ENCODE measurements around the gene EPB41. TPM values are rescaled to one million over a fixed set of nuclear protein-coding genes. Genes with fewer than 3 reads are reported as not detected.

Gene EPB41
- total RNA-seq, 4 donors from 2014 or later = 71.6 to 117 (median 92.6) TPM

GRCh38 chr1:29117381-29117780, 203.0 kb downstream of the EPB41 start:
- peaks cover 18% of the 10 kb centered on the region for H3K27me3 ChIP-seq
- no peaks in the 10 kb centered on the region for H3K9me3 ChIP-seq
- in situ Hi-C loops (cut with MboI; ENCODE audit: low pct_ligation_motif_present in 1 of 4, low pct_unique_long_range_greater_than_20kb in 1 of 4, low sequenced_read_pairs in 3 of 4) = loop anchor here in 1 of 4 donors (10.0 kb wide), 1 partner anchor 77 kb away; no protein-coding TSS in a partner anchor
- intact Hi-C loops (cut with DNase I; ENCODE audit: low total_unique reads) = no loop called here
- H3K4me3 ChIP-seq = no peak overlapping the region
- no peak for TF ChIP-seq EP300 (IDR thresholded peaks at IDR 0.05; ENCODE audit: low read depth)
- TF ChIP-seq POLR2AphosphoS5 (IDR thresholded peaks at IDR 0.05) = no peak
- TF ChIP-seq CTCF (IDR thresholded peaks at IDR 0.05) = no peak
- DNase-seq = no peak
- WGBS, 2 donors (ENCODE audit: low coverage in 1 of 2) = 77 to 100% methylated on average over 2 of the region's 2 CpGs
- H3K36me3 ChIP-seq = peaks cover 0 to 10% (median 4%) of the 10 kb centered on the region in 4 donors
- H3K4me1 ChIP-seq = peaks cover 3 to 30% (median 15%) of the 10 kb centered on the region in 4 donors
- peak overlapping the region in 1 of 4 donors; percentile 97 for H3K27ac ChIP-seq

- no peak overlapping the region for H3K4me3 ChIP-seq
- peaks cover 7 to 48% (median 33%) of the 10 kb centered on the region in 4 donors for H3K4me1 ChIP-seq
- H3K27me3 ChIP-seq = peaks cover 38% of the 10 kb centered on the region
- H3K36me3 ChIP-seq = peaks cover 0 to 10% (median 4%) of the 10 kb centered on the region in 4 donors
- no peak for TF ChIP-seq EP300 (IDR thresholded peaks at IDR 0.05; ENCODE audit: low read depth)
- TF ChIP-seq POLR2AphosphoS5 (IDR thresholded peaks at IDR 0.05) = no peak
- TF ChIP-seq CTCF (IDR thresholded peaks at IDR 0.05) = no peak
- TF ChIP-seq POLR2A (IDR thresholded peaks at IDR 0.05) = no peak
- no peak for DNase-seq
- H3K9me3 ChIP-seq = no peaks in the 10 kb centered on the region
- peak overlapping the region; percentile 94 to 97 (median 94) for H3K27ac ChIP-seq
- 62 to 71% methylated on average over 3 to 12 of the region's 12 CpGs for WGBS, 2 donors (ENCODE audit: low coverage in 1 of 2)
- intact Hi-C loops (cut with DNase I; ENCODE audit: low total_unique reads) (no loop called here), in situ Hi-C loops (cut with MboI; ENCODE audit: low pct_ligation_motif_present in 1 of 4, low pct_unique_long_range_greater_than_20kb in 1 of 4, low sequenced_read_pairs in 3 of 4) (loop anchor here in 1 of 4 donors (10.0 kb wide), 1 partner anchor 75 kb away; no protein-coding TSS in a partner anchor)
Measured at GRCh38 chr1:29119121-29119929, 205.0 kb downstream of the EPB41 start.

DNA sequence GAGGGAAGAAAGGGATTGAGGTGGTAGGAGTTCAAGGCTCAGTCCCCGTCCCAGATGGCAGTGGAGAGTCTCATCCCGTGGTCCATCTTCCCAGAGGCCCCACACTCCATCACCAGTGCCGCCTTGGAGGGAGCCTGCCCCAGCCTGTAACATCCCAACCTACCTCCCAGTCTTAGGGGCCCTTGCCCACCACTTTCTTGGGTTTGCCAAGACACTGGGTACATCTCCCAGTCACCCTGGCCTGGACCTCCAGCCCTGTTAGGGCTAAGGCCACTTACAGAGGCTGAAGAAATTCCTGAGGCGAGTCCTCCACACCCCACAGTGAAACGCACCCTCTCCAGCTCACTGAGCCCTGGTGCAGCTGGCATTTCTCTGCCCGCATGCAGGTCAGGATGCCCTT, 206.0 kb downstream of the EPB41 start:
- 68% methylated on average over 6 of the region's 6 CpGs; no CpG with 5 or more reads in 1 of the 2 donors for WGBS, 2 donors (ENCODE audit: low coverage in 1 of 2)
- H3K4me1 ChIP-seq = peaks cover 7 to 57% (median 42%) of the 10 kb centered on the region in 4 donors

More for the DNA sequence above, 206.0 kb downstream of the EPB41 start:
- H3K4me3 ChIP-seq = no peak overlapping the region
- H3K36me3 ChIP-seq = peaks cover 0 to 8% (median 3%) of the 10 kb centered on the region in 4 donors
- peak overlapping the region; percentile 94 to 97 (median 94) for H3K27ac ChIP-seq
- peaks cover 48% of the 10 kb centered on the region for H3K27me3 ChIP-seq
- intact Hi-C loops (cut with DNase I; ENCODE audit: low total_unique reads) = loop anchor here (5.0 to 10.0 kb wide), 2 partner anchors 62 to 236 kb away; partner anchors contain the start of gene SRSF4
- H3K9me3 ChIP-seq = no peaks in the 10 kb centered on the region
- in situ Hi-C loops (cut with MboI; ENCODE audit: low pct_ligation_motif_present in 1 of 4, low pct_unique_long_range_greater_than_20kb in 1 of 4, low sequenced_read_pairs in 3 of 4) = no loop called here
- no peak for DNase-seq
- no peak for TF ChIP-seq EP300 (IDR thresholded peaks at IDR 0.05; ENCODE audit: low read depth)
- TF ChIP-seq CTCF (IDR thresholded peaks at IDR 0.05) = no peak
- TF ChIP-seq POLR2A (IDR thresholded peaks at IDR 0.05) = no peak
- TF ChIP-seq POLR2AphosphoS5 (IDR thresholded peaks at IDR 0.05) = no peak
